Stomach (tissue), 4 donors: Measurements from ENCODE around the gene CCDC30.
A peak's percentile ranks its signal among the peaks of the same experiment; 100 is the strongest.

Source experiments
- EP300 ChIP-seq: sonication (generic); formaldehyde crosslinking; IDR thresholded peaks from one replicate; pipeline ENCODE4 v1.6.1; 2017; ENCODE audit warnings: antibody characterized with exemption
- POLR2AphosphoS5 ChIP-seq, 3 donors: sonication (generic); formaldehyde crosslinking; IDR thresholded peaks; one replicate each; pipeline ENCODE4 v1.6.1; 2016; ENCODE audit warnings: antibody characterized with exemption in 3 of 3
- TF ChIP-seq, protein P1 (sequence below), 7 experiments: fragments of 450-650 bp in 4 of 7; fragments of 200-600 bp in 3 of 7; sonication (generic) in 3 of 7; IDR thresholded peaks; one replicate each; pipeline ENCODE4 v1.5.1; 2016 to 2019; ENCODE audit warnings: antibody characterized with exemption in 7 of 7, control low read depth in 2 of 7, mild to moderate bottlenecking in 1 of 7

DNA sequence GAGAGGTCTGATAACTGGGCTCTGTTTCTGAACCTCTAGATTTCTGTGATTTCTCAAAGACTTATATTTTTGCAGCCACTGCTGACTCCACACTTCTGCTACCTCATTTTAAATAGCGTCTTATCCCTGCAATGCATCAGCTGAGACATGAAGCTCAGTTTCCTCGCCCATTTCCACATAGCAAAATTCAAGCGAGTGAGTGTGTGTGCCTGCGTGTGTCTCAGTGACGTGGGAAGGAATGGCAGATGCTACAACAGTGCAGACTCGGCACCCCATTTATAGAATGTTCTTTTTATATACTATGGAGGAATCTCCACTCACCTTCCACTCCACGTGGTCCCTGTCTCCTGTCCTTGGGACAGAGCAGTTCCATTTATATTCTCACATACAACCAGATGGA is 43.0 kb upstream of the CCDC30 start:
- TF ChIP-seq, protein P1, sequence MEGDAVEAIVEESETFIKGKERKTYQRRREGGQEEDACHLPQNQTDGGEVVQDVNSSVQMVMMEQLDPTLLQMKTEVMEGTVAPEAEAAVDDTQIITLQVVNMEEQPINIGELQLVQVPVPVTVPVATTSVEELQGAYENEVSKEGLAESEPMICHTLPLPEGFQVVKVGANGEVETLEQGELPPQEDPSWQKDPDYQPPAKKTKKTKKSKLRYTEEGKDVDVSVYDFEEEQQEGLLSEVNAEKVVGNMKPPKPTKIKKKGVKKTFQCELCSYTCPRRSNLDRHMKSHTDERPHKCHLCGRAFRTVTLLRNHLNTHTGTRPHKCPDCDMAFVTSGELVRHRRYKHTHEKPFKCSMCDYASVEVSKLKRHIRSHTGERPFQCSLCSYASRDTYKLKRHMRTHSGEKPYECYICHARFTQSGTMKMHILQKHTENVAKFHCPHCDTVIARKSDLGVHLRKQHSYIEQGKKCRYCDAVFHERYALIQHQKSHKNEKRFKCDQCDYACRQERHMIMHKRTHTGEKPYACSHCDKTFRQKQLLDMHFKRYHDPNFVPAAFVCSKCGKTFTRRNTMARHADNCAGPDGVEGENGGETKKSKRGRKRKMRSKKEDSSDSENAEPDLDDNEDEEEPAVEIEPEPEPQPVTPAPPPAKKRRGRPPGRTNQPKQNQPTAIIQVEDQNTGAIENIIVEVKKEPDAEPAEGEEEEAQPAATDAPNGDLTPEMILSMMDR (IDR thresholded peaks at IDR 0.05), result no peak
- no peak for TF ChIP-seq EP300
- peak in 1 of 3 donors; percentile 70 for TF ChIP-seq POLR2AphosphoS5 (IDR thresholded peaks at IDR 0.05)
